H1 (cell line): Measurements from ENCODE around the gene CTDNEP1. TPM values are rescaled to one million over a fixed set of nuclear protein-coding genes. Genes with fewer than 3 reads are reported as not detected.

ENCODE experiments used
- CBX8 ChIP-seq: fragments of 300-800, 300-1000 bp; sonication (generic); IDR thresholded peaks from 2 replicates; pipeline ENCODE4 v1.7.1; 2016; ENCODE audit warnings: low read depth, low read length, borderline replicate concordance
- CHD1 ChIP-seq: IDR thresholded peaks from 2 replicates; pipeline ENCODE4 v1.6.1; 2012; ENCODE audit warnings: low read depth, low read length, improper control_type of control experiment
- CHD2 ChIP-seq: IDR thresholded peaks from 2 replicates; pipeline ENCODE4 v1.6.1; 2012; ENCODE audit warnings: low read length, improper control_type of control experiment
- CREB1 ChIP-seq: IDR thresholded peaks from 2 replicates; pipeline ENCODE4 v1.6.1; 2012; ENCODE audit warnings: inconsistent platforms
- EGR1 ChIP-seq: IDR thresholded peaks from 2 replicates; pipeline ENCODE4 v1.6.1; 2011; ENCODE audit warnings: low read depth, low read length, borderline replicate concordance
- EP300 ChIP-seq, 2 experiments: IDR thresholded peaks; 1 replicate in 1 of 2; 2 replicates in 1 of 2; pipeline ENCODE4 v1.6.1; 2011 to 2012; ENCODE audit warnings: low read depth in 2 of 2, low read length in 2 of 2, mild to moderate bottlenecking in 2 of 2, borderline replicate concordance in 1 of 2, inconsistent platforms in 1 of 2, moderate library complexity in 1 of 2
- EZH2 ChIP-seq: fragments of 200-600 bp; sonication (generic); IDR thresholded peaks from 2 replicates; pipeline ENCODE4 v1.7.1; 2012; ENCODE audit warnings: low read depth, mild to moderate bottlenecking, moderate library complexity, low read length, inconsistent platforms; ENCODE audit not compliant: severe bottlenecking
- HDAC6 ChIP-seq: IDR thresholded peaks from one replicate; pipeline ENCODE4 v1.7.1; 2012; ENCODE audit warnings: low read depth, mild to moderate bottlenecking, inconsistent platforms, low read length, moderate library complexity
- SIN3A ChIP-seq, 2 experiments: IDR thresholded peaks in 1 of 2; conservative IDR thresholded peaks in 1 of 2; 2 replicates each; pipeline ENCODE4 v1.6.1; 2011 to 2012; ENCODE audit warnings: low read length in 2 of 2, improper control_type of control experiment in 1 of 2, low read depth in 1 of 2, mild to moderate bottlenecking in 1 of 2
- SIRT6 ChIP-seq: IDR thresholded peaks from one replicate; pipeline ENCODE4 v1.7.1; 2012; ENCODE audit warnings: low read length, inconsistent platforms
- SRF ChIP-seq: IDR thresholded peaks from 2 replicates; pipeline ENCODE4 v1.6.1; 2011; ENCODE audit warnings: mild to moderate bottlenecking, low read depth, low read length, moderate library complexity
- TAF7 ChIP-seq: optimal IDR thresholded peaks from 2 replicates; pipeline ENCODE3; 2011; ENCODE audit warnings: low read depth, mild to moderate bottlenecking, inconsistent platforms, low read length, moderate library complexity, borderline replicate concordance
- TCF12 ChIP-seq: IDR thresholded peaks from 2 replicates; pipeline ENCODE4 v1.6.1; 2011; ENCODE audit warnings: low read depth, mild to moderate bottlenecking, low read length
- TEAD4 ChIP-seq: IDR thresholded peaks from 2 replicates; pipeline ENCODE4 v1.6.1; 2012; ENCODE audit warnings: low read depth, low read length, inconsistent platforms, mixed read lengths
- YY1 ChIP-seq: IDR thresholded peaks from 2 replicates; pipeline ENCODE4 v1.6.1; 2011; ENCODE audit warnings: low read depth, mild to moderate bottlenecking, low read length
- polyA plus RNA-seq, 7 experiments: library from polyadenylated mRNA; depleted of rRNA in 3 of 7; stranded (reverse) in 5 of 7; unstranded in 2 of 7; fragments of >200 nt in 5 of 7; fragments of 200-250 nt in 2 of 7; gene quantifications; 1 replicate in 5 of 7; 2 replicates in 1 of 7; 4 replicates in 1 of 7; pipeline versions ENCODE4 v1.2.1 to v1.2.3, GENCODE V29; 2011 to 2013; ENCODE audit warnings: missing spikeins in 2 of 7, mixed read lengths in 2 of 7
- total RNA-seq: library from RNA; stranded (reverse); fragmentation: NEBNext Ultra II Directional; extraction: Animal tissue kit (Norgen Biotek cat#: 25700); gene quantifications from 2 replicates; pipeline ENCODE4 v1.2.1, GENCODE V29; 2021
- TF ChIP-seq, protein P1 (sequence below), 3 experiments: IDR thresholded peaks; 1 replicate in 2 of 3; 2 replicates in 1 of 3; pipeline versions ENCODE4 v1.5.1 to v1.6.1; 2011; ENCODE audit warnings: low read length in 3 of 3, mild to moderate bottlenecking in 3 of 3, inconsistent platforms in 2 of 3, low read depth in 1 of 3, moderate library complexity in 1 of 3; ENCODE audit not compliant: insufficient read depth in 1 of 3; ENCODE audit errors: control extremely low read depth in 1 of 3
- TF ChIP-seq, protein P2 (sequence below): IDR thresholded peaks from 2 replicates; pipeline ENCODE4 v1.6.1; 2012; ENCODE audit warnings: inconsistent platforms
- TF ChIP-seq, protein P3 (sequence below): IDR thresholded peaks from 2 replicates; pipeline ENCODE4 v1.6.1; 2012; ENCODE audit warnings: inconsistent platforms
- TF ChIP-seq, protein P4 (sequence below): IDR thresholded peaks from 2 replicates; pipeline ENCODE4 v1.6.1; 2011; ENCODE audit warnings: low read length, improper control_type of control experiment

CTDNEP1 gene
- total and polyA plus RNA-seq, 2 of the 8 experiments (the other 6 are each of a cell fraction or from before 2014, with no cell fraction given), result 114 to 123 TPM

DNA sequence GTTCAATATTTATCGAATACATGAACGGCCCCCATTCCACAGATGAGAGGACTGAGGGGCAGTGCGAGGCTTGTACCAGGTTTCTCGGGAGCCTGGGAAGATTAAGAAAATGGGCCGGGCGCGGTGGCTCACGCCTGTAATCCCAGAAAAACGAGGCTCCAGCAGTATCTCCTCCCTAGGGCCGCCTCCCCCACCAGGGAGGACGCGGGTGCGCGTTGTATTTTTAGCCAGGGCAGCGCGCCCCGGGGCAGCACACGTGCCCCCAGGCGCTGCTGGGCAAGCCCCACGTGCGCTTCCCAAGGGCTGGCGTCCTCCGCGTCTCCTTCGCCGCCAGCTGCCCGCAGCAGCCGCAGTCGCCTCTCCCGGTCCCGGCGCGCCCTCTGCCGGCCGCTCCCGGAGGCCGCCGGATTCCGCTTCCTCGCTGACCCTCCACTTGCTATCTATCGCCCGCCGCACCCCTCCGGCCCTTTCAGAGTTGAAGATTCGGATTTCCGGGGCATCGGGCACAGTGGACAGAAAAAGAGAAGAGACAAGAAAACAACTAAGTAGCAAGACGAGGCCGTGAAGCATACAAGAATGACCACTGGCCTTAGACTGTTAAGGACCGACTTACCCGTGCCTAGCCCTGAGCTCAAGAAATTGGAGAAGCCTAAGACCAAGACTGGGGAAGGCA, 44.8 kb upstream of the CTDNEP1 start (continued):
- TF ChIP-seq, protein P1, sequence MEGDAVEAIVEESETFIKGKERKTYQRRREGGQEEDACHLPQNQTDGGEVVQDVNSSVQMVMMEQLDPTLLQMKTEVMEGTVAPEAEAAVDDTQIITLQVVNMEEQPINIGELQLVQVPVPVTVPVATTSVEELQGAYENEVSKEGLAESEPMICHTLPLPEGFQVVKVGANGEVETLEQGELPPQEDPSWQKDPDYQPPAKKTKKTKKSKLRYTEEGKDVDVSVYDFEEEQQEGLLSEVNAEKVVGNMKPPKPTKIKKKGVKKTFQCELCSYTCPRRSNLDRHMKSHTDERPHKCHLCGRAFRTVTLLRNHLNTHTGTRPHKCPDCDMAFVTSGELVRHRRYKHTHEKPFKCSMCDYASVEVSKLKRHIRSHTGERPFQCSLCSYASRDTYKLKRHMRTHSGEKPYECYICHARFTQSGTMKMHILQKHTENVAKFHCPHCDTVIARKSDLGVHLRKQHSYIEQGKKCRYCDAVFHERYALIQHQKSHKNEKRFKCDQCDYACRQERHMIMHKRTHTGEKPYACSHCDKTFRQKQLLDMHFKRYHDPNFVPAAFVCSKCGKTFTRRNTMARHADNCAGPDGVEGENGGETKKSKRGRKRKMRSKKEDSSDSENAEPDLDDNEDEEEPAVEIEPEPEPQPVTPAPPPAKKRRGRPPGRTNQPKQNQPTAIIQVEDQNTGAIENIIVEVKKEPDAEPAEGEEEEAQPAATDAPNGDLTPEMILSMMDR (IDR thresholded peaks at IDR 0.05; ENCODE audit: control extremely low read depth in 1 of 3, insufficient read depth in 1 of 3, low read depth in 1 of 3, low read length in 3 of 3), result peak; percentile 84 to 96 (median 90)
- TF ChIP-seq, protein P2, sequence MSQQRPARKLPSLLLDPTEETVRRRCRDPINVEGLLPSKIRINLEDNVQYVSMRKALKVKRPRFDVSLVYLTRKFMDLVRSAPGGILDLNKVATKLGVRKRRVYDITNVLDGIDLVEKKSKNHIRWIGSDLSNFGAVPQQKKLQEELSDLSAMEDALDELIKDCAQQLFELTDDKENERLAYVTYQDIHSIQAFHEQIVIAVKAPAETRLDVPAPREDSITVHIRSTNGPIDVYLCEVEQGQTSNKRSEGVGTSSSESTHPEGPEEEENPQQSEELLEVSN, result peak; percentile 94
- no peak for TF ChIP-seq SIRT6
- peak; percentile 67; the same call in 1 of the 2 replicates for TF ChIP-seq YY1
- no peak for TF ChIP-seq SRF
- TF ChIP-seq CREB1, result no peak
- TF ChIP-seq TAF7, result peak; percentile 50
- TF ChIP-seq, protein P3, sequence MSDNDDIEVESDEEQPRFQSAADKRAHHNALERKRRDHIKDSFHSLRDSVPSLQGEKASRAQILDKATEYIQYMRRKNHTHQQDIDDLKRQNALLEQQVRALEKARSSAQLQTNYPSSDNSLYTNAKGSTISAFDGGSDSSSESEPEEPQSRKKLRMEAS, result peak; percentile 99
- TF ChIP-seq, protein P4, sequence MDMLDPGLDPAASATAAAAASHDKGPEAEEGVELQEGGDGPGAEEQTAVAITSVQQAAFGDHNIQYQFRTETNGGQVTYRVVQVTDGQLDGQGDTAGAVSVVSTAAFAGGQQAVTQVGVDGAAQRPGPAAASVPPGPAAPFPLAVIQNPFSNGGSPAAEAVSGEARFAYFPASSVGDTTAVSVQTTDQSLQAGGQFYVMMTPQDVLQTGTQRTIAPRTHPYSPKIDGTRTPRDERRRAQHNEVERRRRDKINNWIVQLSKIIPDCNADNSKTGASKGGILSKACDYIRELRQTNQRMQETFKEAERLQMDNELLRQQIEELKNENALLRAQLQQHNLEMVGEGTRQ, result peak; percentile 69; the same call in 1 of the 2 replicates
- 0 out of 2 replicates have a peak, but pooled peaks have one; percentile 20 for TF ChIP-seq EGR1
- TF ChIP-seq CBX8, result no peak
- TF ChIP-seq CHD1, result 0 out of 2 replicates have a peak, but pooled peaks have one; percentile 36
- TF ChIP-seq SIN3A (conservative IDR thresholded peaks at IDR 0.05 in 1 of 2, IDR thresholded peaks at IDR 0.05 in 1 of 2; ENCODE audit: low read depth in 1 of 2, low read length in 2 of 2), result peak; percentile 73 to 77; a peak in 2 of 4 replicates
- peak in 1 of 2 experiments; percentile 83; a peak in 2 of 3 replicates for TF ChIP-seq EP300 (IDR thresholded peaks at IDR 0.05; ENCODE audit: borderline replicate concordance in 1 of 2, low read depth in 2 of 2, low read length in 2 of 2)
- peak; percentile 70; the same call in 1 of the 2 replicates for TF ChIP-seq TCF12
- peak; percentile 76 for TF ChIP-seq TEAD4
- TF ChIP-seq HDAC6, result no peak
- TF ChIP-seq EZH2, result no peak
- TF ChIP-seq CHD2, result peak; percentile 46; the same call in 1 of the 2 replicates
